T-helper 1 cell (primary cell): Measurements from ENCODE around the gene CHCHD1.
"Not testable (repeated sequence)": the region's sequence is repeated elsewhere in the genome, so short reads cannot be mapped to it uniquely, and the experiment has no call there.

Source experiments
- DNase-seq, 5 donors: peaks; one replicate each; pipeline ENCODE4 v3.0.0-alpha.2; 2012 to 2020
- total RNA-seq, 4 donors: gene quantifications; one replicate each; lab custom pipeline; 2026; lab: John Stamatoyannopoulos, UW

The CHCHD1 gene
- total RNA-seq = 7.0 to 13.7 (median 10.7) reads per million in 4 donors

GRCh38 chr10:73781879-73782748 is at the start of gene CHCHD1:
Gene CHCHD1, plus strand, starts transcription at chr10:73782048. Its CDS starts 28 bp downstream, at chr10:73782076.
- peak; percentile 74 to 88 (median 85) for DNase-seq

- DNase-seq = no peak
Measured at GRCh38 chr10:73732426-73732825, 49.4 kb upstream of the CHCHD1 start.

GRCh38 chr10:73732931-73733623 is 48.8 kb upstream of the CHCHD1 start:
- DNase-seq = no peak

- no peak for DNase-seq
Measured at GRCh38 chr10:73734028-73734720, 47.7 kb upstream of the CHCHD1 start.

- DNase-seq = no peak
Measured at GRCh38 chr10:73734796-73735305, 47.0 kb upstream of the CHCHD1 start.

GRCh38 chr10:73740501-73741254 is 41.2 kb upstream of the CHCHD1 start:
- DNase-seq = not testable (repeated sequence)

- DNase-seq = no peak
Measured at GRCh38 chr10:73742454-73742734, 39.5 kb upstream of the CHCHD1 start.

GRCh38 chr10:73743327-73743904 is 38.4 kb upstream of the CHCHD1 start:
- no peak for DNase-seq

- DNase-seq = peak; percentile 91 to 97 (median 92)
Measured at GRCh38 chr10:73743905-73744663, 37.8 kb upstream of the CHCHD1 start, which contains the start of gene SEC24C. Gene SEC24C, plus strand, starts transcription at chr10:73744372. Its CDS starts 2,461 bp downstream, at chr10:73746833.

- peak in 3 of 5 donors; percentile 44 to 66 (median 45) for DNase-seq
Measured at GRCh38 chr10:73744664-73744975, 37.2 kb upstream of the CHCHD1 start.

GRCh38 chr10:73746721-73747120 is 35.1 kb upstream of the CHCHD1 start:
- DNase-seq = no peak

GRCh38 chr10:73750819-73751218 is 31.0 kb upstream of the CHCHD1 start:
- no peak for DNase-seq

- DNase-seq = no peak
Measured at GRCh38 chr10:73756183-73756582, 25.7 kb upstream of the CHCHD1 start.

- no peak for DNase-seq
Measured at GRCh38 chr10:73758704-73759511, 22.9 kb upstream of the CHCHD1 start.

GRCh38 chr10:73759512-73760115 is 22.2 kb upstream of the CHCHD1 start:
- DNase-seq = peak; percentile 52 to 72 (median 60)

GRCh38 chr10:73761781-73762180 is 20.1 kb upstream of the CHCHD1 start:
- DNase-seq = no peak

- DNase-seq = peak in 1 of 5 donors; percentile 59
Measured at GRCh38 chr10:73762915-73763314, 18.9 kb upstream of the CHCHD1 start.

GRCh38 chr10:73763343-73763742 is 18.5 kb upstream of the CHCHD1 start:
- DNase-seq = peak in 1 of 5 donors; percentile 27

- no peak for DNase-seq
Measured at GRCh38 chr10:73765066-73765465, 16.8 kb upstream of the CHCHD1 start.

- DNase-seq = peak; percentile 51 to 68 (median 58)
Measured at GRCh38 chr10:73768881-73769280, 13.0 kb upstream of the CHCHD1 start.
